ENCODE results near the gene FRMD4A.
"Not testable (repeated sequence)": the region's sequence is repeated elsewhere in the genome, so short reads cannot be mapped to it uniquely, and the experiment has no call there.

The FRMD4A gene

DNA sequence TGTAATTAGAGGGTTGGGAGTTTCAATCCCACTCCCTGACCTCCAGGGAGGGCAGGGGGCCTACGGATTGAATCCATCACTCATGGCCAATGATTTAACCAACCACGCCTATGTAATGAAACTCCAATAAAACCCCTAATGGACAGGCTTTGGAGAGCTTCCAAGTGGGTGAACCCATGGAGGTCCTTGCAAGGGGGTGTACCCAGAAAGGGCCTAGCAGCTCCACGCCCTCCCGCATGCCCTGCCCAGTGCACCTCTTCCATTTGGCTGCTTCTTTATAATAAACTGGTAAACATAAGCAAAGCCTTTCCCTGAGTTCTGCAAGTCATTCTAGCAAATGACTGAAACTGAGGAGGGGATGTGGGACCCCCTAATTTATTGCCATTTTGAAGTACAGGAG, 280.1 kb downstream of the FRMD4A start:
- H3K27ac ChIP-seq = no peak overlapping the region
- in situ Hi-C loops (cut with HindIII; ENCODE audit: low pct_ligation_motif_present, low sequenced_read_pairs) = no loop called here
- no peaks in the 10 kb centered on the region for H3K36me3 ChIP-seq (replicated peaks)
- no peak overlapping the region for H3K4me3 ChIP-seq (ENCODE audit: low read depth, low read length)
- H3K27me3 ChIP-seq (replicated peaks) = no peaks in the 10 kb centered on the region
- TF ChIP-seq, protein P1, sequence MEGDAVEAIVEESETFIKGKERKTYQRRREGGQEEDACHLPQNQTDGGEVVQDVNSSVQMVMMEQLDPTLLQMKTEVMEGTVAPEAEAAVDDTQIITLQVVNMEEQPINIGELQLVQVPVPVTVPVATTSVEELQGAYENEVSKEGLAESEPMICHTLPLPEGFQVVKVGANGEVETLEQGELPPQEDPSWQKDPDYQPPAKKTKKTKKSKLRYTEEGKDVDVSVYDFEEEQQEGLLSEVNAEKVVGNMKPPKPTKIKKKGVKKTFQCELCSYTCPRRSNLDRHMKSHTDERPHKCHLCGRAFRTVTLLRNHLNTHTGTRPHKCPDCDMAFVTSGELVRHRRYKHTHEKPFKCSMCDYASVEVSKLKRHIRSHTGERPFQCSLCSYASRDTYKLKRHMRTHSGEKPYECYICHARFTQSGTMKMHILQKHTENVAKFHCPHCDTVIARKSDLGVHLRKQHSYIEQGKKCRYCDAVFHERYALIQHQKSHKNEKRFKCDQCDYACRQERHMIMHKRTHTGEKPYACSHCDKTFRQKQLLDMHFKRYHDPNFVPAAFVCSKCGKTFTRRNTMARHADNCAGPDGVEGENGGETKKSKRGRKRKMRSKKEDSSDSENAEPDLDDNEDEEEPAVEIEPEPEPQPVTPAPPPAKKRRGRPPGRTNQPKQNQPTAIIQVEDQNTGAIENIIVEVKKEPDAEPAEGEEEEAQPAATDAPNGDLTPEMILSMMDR (IDR thresholded peaks at IDR 0.05; ENCODE audit: low read depth, low read length, missing control alignments) = no peak
- no peak for DNase-seq

DNA sequence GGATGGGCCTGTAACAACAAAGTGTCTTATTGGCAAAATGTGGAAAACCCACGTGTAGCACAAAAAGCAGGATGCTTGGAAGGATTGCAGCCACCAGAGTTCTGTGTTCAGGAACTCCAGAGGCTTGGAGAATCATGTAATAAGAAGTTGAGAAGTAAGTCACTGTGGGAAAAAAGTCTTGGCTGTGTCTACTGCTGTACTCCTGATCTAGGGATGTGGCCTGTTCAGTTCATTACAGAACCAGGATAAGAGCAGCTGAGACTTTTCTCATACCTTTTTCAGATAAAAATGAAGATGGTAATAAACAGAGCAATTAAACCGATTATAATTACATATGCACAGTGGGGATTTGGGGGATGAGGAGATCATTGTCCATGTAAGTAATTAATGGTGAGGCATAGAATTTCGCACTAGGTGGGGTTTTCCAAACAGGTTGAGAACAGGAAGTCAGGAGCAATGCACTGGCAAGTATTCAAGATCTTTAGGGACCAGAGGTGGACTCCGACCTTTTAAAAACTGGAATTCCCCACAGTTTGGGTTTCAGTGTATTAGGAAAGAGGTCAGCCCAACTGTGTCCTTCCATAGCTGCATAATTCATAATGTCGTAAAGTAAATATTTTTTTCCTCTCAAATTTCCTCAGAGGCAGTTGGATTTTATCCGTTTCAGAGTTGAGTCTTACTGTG, 281.7 kb downstream of the FRMD4A start:
- no peak for DNase-seq
- Histone ChIP-seq H3K27ac (no peak overlapping the region), H3K36me3 (replicated peaks) (no peaks in the 10 kb centered on the region), H3K27me3 (replicated peaks) (no peaks in the 10 kb centered on the region), H3K4me3 (ENCODE audit: low read depth, low read length) (no peak overlapping the region)
- in situ Hi-C loops (cut with HindIII; ENCODE audit: low pct_ligation_motif_present, low sequenced_read_pairs) = no loop called here
- TF ChIP-seq, protein P1 (IDR thresholded peaks at IDR 0.05; ENCODE audit: low read depth, low read length, missing control alignments) = no peak

DNA sequence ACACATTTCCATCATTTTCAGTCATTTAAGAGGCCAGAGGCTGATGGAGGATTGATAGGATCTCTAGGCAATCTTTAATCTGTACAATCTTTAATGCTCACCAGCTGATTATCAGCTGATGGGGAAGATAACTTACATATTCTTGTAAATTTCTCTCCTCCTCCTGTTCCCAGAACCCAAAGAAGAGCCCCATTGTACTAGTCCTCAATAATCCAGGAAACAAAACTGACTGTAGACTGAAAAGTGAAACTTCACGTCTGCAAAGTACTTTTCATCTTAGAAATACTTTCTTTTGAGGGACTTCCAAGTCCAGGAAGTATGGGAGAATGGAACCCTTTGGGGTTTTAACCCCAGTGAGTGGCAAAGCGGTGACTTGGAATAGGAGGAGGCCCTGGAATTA, 283.3 kb downstream of the FRMD4A start:
- DNase-seq = no peak

DNA sequence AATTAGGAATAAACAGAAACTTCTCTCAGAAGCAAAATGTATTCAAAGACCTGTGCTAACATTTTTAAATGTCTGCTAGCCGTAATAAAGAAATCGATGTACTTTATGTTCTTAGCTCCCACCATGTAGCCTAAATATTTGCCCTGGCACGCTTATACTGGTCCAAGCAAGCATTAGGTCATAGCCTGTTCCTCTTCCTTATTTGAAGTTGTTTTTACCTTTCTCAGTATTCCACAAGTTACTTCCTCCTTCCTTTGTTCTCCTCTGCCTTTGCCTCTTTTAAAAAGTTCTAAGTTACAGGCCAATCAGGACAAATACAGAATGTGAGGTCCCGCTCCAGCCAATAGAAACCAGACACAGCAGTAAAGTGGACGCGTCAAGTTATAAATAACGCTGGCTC, 288.7 kb downstream of the FRMD4A start:
- H3K27me3 ChIP-seq (replicated peaks); in situ Hi-C loops (cut with HindIII; ENCODE audit: low pct_ligation_motif_present, low sequenced_read_pairs); H3K36me3 ChIP-seq (replicated peaks); H3K4me3 ChIP-seq (ENCODE audit: low read depth, low read length); H3K27ac ChIP-seq; DNase-seq: not testable (repeated sequence)

More for the DNA sequence above, 283.3 kb downstream of the FRMD4A start:
- Histone ChIP-seq H3K27ac (no peak overlapping the region), H3K36me3 (replicated peaks) (no peaks in the 10 kb centered on the region), H3K27me3 (replicated peaks) (no peaks in the 10 kb centered on the region), H3K4me3 (ENCODE audit: low read depth, low read length) (no peak overlapping the region)
- TF ChIP-seq, protein P1 (IDR thresholded peaks at IDR 0.05; ENCODE audit: low read depth, low read length, missing control alignments) = no peak
- in situ Hi-C loops (cut with HindIII; ENCODE audit: low pct_ligation_motif_present, low sequenced_read_pairs) = no loop called here

DNA sequence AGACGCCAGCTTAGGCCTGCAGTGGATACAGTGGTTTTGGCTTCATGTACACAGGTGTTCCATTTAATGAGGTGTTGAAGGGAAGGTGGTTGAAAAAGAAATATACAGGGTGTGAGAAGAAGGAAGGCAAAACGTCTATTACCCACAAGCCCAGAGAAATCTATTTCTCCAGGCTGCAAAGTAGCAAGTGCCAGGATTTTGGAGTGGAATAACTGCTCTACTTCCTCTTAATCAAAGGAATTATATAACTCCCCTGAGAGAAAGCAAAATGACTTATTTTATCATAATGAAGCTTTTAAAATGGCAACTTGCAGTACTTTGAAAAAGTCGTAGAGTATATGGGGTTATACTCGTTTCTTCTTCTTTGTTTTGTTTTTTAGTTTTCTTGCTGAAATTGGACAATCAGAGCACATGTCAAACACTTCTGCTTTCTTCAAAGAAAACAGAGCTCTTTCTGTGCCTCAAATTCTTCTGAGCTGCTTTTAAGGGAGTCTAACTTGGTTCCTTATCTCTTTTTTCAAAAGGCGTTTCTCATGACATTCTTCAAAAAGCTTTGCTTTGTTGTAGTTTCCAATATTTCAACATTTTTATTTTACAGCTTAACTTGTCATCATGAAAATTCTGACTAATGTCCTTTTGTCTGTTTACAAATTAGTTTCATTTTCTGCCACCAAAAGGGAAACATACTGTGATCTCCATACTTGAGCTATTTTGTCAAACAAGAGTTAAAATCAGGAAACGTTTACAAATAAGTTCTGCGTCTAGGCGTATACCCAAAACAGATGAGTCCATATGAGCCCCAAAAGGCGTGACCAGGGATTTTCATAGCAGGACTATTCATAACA, 289.7 kb downstream of the FRMD4A start:
- H3K4me3 ChIP-seq (ENCODE audit: low read depth, low read length) = no peak overlapping the region
- H3K27ac ChIP-seq = no peak overlapping the region
- in situ Hi-C loops (cut with HindIII; ENCODE audit: low pct_ligation_motif_present, low sequenced_read_pairs) = no loop called here
- H3K36me3 ChIP-seq (replicated peaks) = no peaks in the 10 kb centered on the region
- TF ChIP-seq, protein P1 (IDR thresholded peaks at IDR 0.05; ENCODE audit: low read depth, low read length, missing control alignments) = no peak
- no peak for DNase-seq
- H3K27me3 ChIP-seq (replicated peaks) = no peaks in the 10 kb centered on the region

DNA sequence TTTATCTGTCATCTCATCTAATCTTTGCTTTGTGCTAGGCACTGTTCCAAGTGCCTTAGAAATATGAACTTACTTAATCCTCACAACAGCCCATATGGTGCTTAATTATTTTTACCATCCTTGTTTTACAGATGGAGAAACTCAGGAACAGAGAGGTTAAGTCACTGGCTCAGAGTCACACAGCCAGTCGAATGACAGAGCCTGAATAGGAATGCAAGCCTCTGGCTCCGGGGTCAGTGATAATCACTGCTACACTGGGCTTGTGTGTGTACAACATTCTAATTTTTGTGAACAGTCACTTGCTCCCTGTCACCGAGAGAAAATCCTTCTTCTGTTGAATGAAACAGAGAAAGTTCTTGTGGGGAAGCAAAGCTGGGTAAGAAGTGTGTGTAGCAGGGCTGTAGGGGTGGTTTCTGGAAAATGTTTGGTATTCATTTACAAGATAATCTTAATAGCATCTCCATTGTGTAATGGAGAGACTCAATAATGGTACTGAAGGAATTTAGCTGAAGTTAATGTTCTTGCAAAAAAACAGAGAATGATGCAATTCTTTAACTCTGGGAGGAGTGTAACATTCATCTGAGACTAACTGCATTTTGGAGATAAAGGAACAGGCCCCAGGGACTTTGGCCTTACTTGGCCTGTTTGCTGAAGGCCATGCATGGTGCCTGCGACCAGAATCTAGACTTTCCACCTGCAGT, 290.6 kb downstream of the FRMD4A start:
- DNase-seq = no peak
- Histone ChIP-seq H3K27ac (no peak overlapping the region), H3K36me3 (replicated peaks) (no peaks in the 10 kb centered on the region), H3K27me3 (replicated peaks) (no peaks in the 10 kb centered on the region), H3K4me3 (ENCODE audit: low read depth, low read length) (no peak overlapping the region)
- in situ Hi-C loops (cut with HindIII; ENCODE audit: low pct_ligation_motif_present, low sequenced_read_pairs) = no loop called here
- TF ChIP-seq, protein P1 (IDR thresholded peaks at IDR 0.05; ENCODE audit: low read depth, low read length, missing control alignments) = no peak

Measured in brain microvascular endothelial cell (primary cell).